GM23248 (cell line): ENCODE data around the gene AKR1D1.

Experiments used
- EZH2 ChIP-seq: fragments of 200-600 bp; sonication (generic); IDR thresholded peaks from 2 replicates; pipeline ENCODE4 v1.6.1; 2018; ENCODE audit warnings: antibody characterized with exemption, mild to moderate bottlenecking; ENCODE audit not compliant: insufficient read depth, poor library complexity, severe bottlenecking
- EZH2phosphoT487 ChIP-seq: fragments of 200-600 bp; sonication (generic); IDR thresholded peaks from 2 replicates; pipeline ENCODE4 v1.6.1; 2018; ENCODE audit warnings: antibody characterized with exemption, moderate library complexity, mild to moderate bottlenecking, low read depth; ENCODE audit not compliant: insufficient read depth

DNA sequence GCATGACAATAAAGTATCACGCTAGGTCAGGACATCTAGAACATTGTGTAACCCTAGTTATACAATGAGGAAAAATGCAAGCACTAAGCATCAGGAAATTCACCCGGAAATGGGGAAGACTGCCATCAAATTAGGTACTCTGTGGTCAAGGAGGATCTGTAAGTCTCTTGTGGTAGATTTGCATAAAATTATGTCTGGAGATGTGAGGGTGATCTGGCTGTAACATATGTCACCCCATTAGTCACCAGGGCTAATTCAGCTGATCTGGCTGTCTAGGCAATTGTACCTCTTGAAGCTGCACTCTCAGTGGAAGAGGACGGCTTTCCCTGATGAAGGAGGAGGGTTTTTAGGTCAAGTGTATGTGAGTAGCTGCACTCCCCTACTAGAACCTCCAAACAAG, 14.8 kb downstream of the AKR1D1 start:
- TF ChIP-seq EZH2phosphoT487 = no peak
- no peak for TF ChIP-seq EZH2
